HL-60 (cell line): ENCODE data around the gene WDR37.

Experiments used
- CTCF ChIP-seq: IDR thresholded peaks from one replicate; pipeline ENCODE4 v1.5.1; 2011; ENCODE audit warnings: low read length, control low read depth, inconsistent platforms; ENCODE audit not compliant: insufficient read depth
- GABPA ChIP-seq: IDR thresholded peaks from 2 replicates; pipeline ENCODE4 v1.6.1; 2012; ENCODE audit warnings: low read depth
- POLR2AphosphoS5 ChIP-seq: IDR thresholded peaks from 2 replicates; pipeline ENCODE4 v1.6.1; 2012; ENCODE audit warnings: low read depth
- REST ChIP-seq: IDR thresholded peaks from 2 replicates; pipeline ENCODE4 v1.6.1; 2012; ENCODE audit warnings: low read depth; ENCODE audit not compliant: insufficient replicate concordance
- SPI1 ChIP-seq: IDR thresholded peaks from 2 replicates; pipeline ENCODE4 v1.6.1; 2012; ENCODE audit warnings: low read depth, mild to moderate bottlenecking, borderline replicate concordance

DNA sequence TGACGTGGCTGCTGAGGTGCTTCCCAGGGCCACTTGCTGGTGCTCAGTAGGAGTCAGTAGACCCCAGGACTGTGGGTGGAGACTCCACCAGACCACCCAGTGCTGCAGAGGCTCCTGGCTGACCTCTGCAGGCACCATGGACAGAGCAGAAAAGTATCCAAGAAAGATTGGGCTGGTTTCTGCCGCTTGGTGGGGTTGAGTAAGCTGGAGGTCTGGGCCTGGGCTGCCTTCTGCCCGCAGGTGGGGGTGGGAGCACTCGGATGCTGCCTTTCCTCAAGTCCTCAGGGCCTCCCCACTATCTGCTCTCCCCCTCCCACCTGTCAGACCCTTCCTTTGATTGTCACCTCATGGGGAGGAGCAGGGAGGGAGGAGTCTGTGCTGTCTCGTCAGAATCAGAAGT, 91.6 kb downstream of the WDR37 start:
- TF ChIP-seq CTCF (no peak), GABPA (no peak), REST (no peak), POLR2AphosphoS5 (no peak), SPI1 (no peak)
